Measurements from ENCODE around the gene ANXA8. TPM values are rescaled to one million over a fixed set of nuclear protein-coding genes. Genes with fewer than 3 reads are reported as not detected.

The ANXA8 gene
- total RNA-seq, 2 experiments from 2014 or later = not detected

- POLR2A ChIA-PET = no interaction called here
- Histone ChIP-seq H3K36me3 (ENCODE audit: insufficient read depth, low read length) (no peaks in the 10 kb centered on the region), H2AFZ (ENCODE audit: low read length) (no peak overlapping the region), H3K79me2 (ENCODE audit: insufficient read depth, low read depth, low read length) (no peaks in the 10 kb centered on the region), H3K4me3 (ENCODE audit: low read depth, low read length, poor library complexity, severe bottlenecking) (no peak overlapping the region), H3K4me1 (ENCODE audit: insufficient read depth, low read length, poor library complexity, severe bottlenecking) (no peaks in the 10 kb centered on the region), H3K4me2 (ENCODE audit: low read length) (no peak overlapping the region), H3K27ac (ENCODE audit: low read depth, low read length, poor library complexity, severe bottlenecking) (no peak overlapping the region), H3K9me2 (ENCODE audit: insufficient read depth, low read length) (no peaks in the 10 kb centered on the region), H3K9me3 (ENCODE audit: low read length) (no peaks in the 10 kb centered on the region), H4K20me1 (ENCODE audit: insufficient read depth, low read length) (no peaks in the 10 kb centered on the region)
- TF ChIP-seq EZH2phosphoT487 (IDR thresholded peaks at IDR 0.05; ENCODE audit: borderline replicate concordance, low read depth, low read length) (no peak), CTCF (conservative IDR thresholded peaks at IDR 0.05; ENCODE audit: low read length) (no peak)
- intact Hi-C loops (cut with micrococcal nuclease; ENCODE audit: unreplicated experiment) = no loop called here
- DNase-seq (ENCODE audit: low spot score) = no peak
- CTCF ChIA-PET (ENCODE audit: unreplicated experiment) = no interaction called here
- no TSS peak for BruUV-seq (replicated peaks)
These were observed 63.4 kb downstream of the ANXA8 start for GRCh38 chr10:47420305-47421056.

GRCh38 chr10:47419421-47419820 is 64.5 kb downstream of the ANXA8 start:
- H3K4me2 ChIP-seq (ENCODE audit: low read length) = no peak overlapping the region
- no peaks in the 10 kb centered on the region for H3K9me2 ChIP-seq (ENCODE audit: insufficient read depth, low read length)
- CTCF ChIA-PET (ENCODE audit: unreplicated experiment) = no interaction called here
- H3K4me3 ChIP-seq (ENCODE audit: low read depth, low read length, poor library complexity, severe bottlenecking) = no peak overlapping the region
- no peaks in the 10 kb centered on the region for H3K9me3 ChIP-seq (ENCODE audit: low read length)
- no peak for DNase-seq (ENCODE audit: low spot score)
- no peak overlapping the region for H2AFZ ChIP-seq (ENCODE audit: low read length)
- no peaks in the 10 kb centered on the region for H3K79me2 ChIP-seq (ENCODE audit: insufficient read depth, low read depth, low read length)
- no peaks in the 10 kb centered on the region for H3K4me1 ChIP-seq (ENCODE audit: insufficient read depth, low read length, poor library complexity, severe bottlenecking)
- H4K20me1 ChIP-seq (ENCODE audit: insufficient read depth, low read length) = no peaks in the 10 kb centered on the region
- H3K36me3 ChIP-seq (ENCODE audit: insufficient read depth, low read length) = no peaks in the 10 kb centered on the region
- intact Hi-C loops (cut with micrococcal nuclease; ENCODE audit: unreplicated experiment) = no loop called here
- POLR2A ChIA-PET = no interaction called here
- no TSS peak for BruUV-seq (replicated peaks)
- H3K27ac ChIP-seq (ENCODE audit: low read depth, low read length, poor library complexity, severe bottlenecking) = no peak overlapping the region
- TF ChIP-seq EZH2phosphoT487 (IDR thresholded peaks at IDR 0.05; ENCODE audit: borderline replicate concordance, low read depth, low read length) (no peak), CTCF (conservative IDR thresholded peaks at IDR 0.05; ENCODE audit: low read length) (no peak)

- H2AFZ ChIP-seq (ENCODE audit: low read length) = no peak overlapping the region
These were observed 64.9 kb downstream of the ANXA8 start for GRCh38 chr10:47418966-47419365.

More at GRCh38 chr10:47418966-47419365, 64.9 kb downstream of the ANXA8 start:
- no peak for TF ChIP-seq CTCF (conservative IDR thresholded peaks at IDR 0.05; ENCODE audit: low read length)
- no peak for TF ChIP-seq EZH2phosphoT487 (IDR thresholded peaks at IDR 0.05; ENCODE audit: borderline replicate concordance, low read depth, low read length)
- Histone ChIP-seq H3K4me2 (ENCODE audit: low read length) (no peak overlapping the region), H3K79me2 (ENCODE audit: insufficient read depth, low read depth, low read length) (no peaks in the 10 kb centered on the region), H4K20me1 (ENCODE audit: insufficient read depth, low read length) (no peaks in the 10 kb centered on the region), H3K4me1 (ENCODE audit: insufficient read depth, low read length, poor library complexity, severe bottlenecking) (no peaks in the 10 kb centered on the region), H3K9me2 (ENCODE audit: insufficient read depth, low read length) (no peaks in the 10 kb centered on the region), H3K36me3 (ENCODE audit: insufficient read depth, low read length) (no peaks in the 10 kb centered on the region), H3K9me3 (ENCODE audit: low read length) (no peaks in the 10 kb centered on the region), H3K4me3 (ENCODE audit: low read depth, low read length, poor library complexity, severe bottlenecking) (no peak overlapping the region), H3K27ac (ENCODE audit: low read depth, low read length, poor library complexity, severe bottlenecking) (no peak overlapping the region)
- BruUV-seq (replicated peaks) = no TSS peak
- intact Hi-C loops (cut with micrococcal nuclease; ENCODE audit: unreplicated experiment) = no loop called here
- DNase-seq (ENCODE audit: low spot score) = no peak
- POLR2A ChIA-PET = no interaction called here
- CTCF ChIA-PET (ENCODE audit: unreplicated experiment) = no interaction called here

Measured in OCI-LY7 (cell line).